Loucy (cell line): ENCODE results near the gene SYCP2.
A peak's percentile ranks its signal among the peaks of the same experiment; 100 is the strongest.

Source experiments
- H2AFZ ChIP-seq: fragments of 200-600 bp; sonication (generic); 2 replicates; pipeline ENCODE4 v1.6.0; 2016; ENCODE audit warnings: antibody characterized with exemption, mild to moderate bottlenecking, low read length, moderate library complexity
- H3F3A ChIP-seq: fragments of 200-600 bp; 2 replicates; pipeline ENCODE4 v1.6.0; 2016; ENCODE audit warnings: antibody characterized with exemption, low read depth, mild to moderate bottlenecking
- H3K27me3 ChIP-seq: fragments of 200-600 bp; sonication (generic); 2 replicates; pipeline ENCODE4 v1.6.1; 2014; ENCODE audit warnings: low read length, mild to moderate bottlenecking; ENCODE audit not compliant: insufficient read depth, poor library complexity, severe bottlenecking
- H3K36me3 ChIP-seq: fragments of 200-600 bp; sonication (generic); 2 replicates; pipeline ENCODE4 v1.6.1; 2016; ENCODE audit warnings: low read length; ENCODE audit not compliant: insufficient read depth
- H3K4me1 ChIP-seq: fragments of 200-600 bp; sonication (generic); 2 replicates; pipeline ENCODE4 v1.5.1; 2014; ENCODE audit warnings: low read length, mild to moderate bottlenecking; ENCODE audit not compliant: insufficient read depth, poor library complexity, severe bottlenecking
- H3K4me2 ChIP-seq: fragments of 200-600 bp; sonication (generic); 2 replicates; pipeline ENCODE4 v1.6.0; 2014; ENCODE audit warnings: antibody characterized with exemption, low read length, low read depth, mild to moderate bottlenecking; ENCODE audit not compliant: poor library complexity, severe bottlenecking
- H3K4me3 ChIP-seq: fragments of 200-600 bp; sonication (generic); 2 replicates; pipeline ENCODE4 v1.5.1; 2014; ENCODE audit warnings: low read length, mild to moderate bottlenecking, mixed read lengths; ENCODE audit not compliant: poor library complexity, severe bottlenecking
- H3K79me2 ChIP-seq: fragments of 200-600 bp; sonication (generic); 2 replicates; pipeline ENCODE4 v1.6.1; 2014; ENCODE audit warnings: low read length; ENCODE audit not compliant: insufficient read depth
- H3K9ac ChIP-seq: fragments of 200-600 bp; sonication (generic); 2 replicates; pipeline ENCODE4 v1.6.0; 2014; ENCODE audit warnings: mild to moderate bottlenecking, low read depth, low read length, moderate library complexity; ENCODE audit not compliant: poor library complexity, severe bottlenecking
- H3K9me2 ChIP-seq: fragments of 200-600 bp; sonication (generic); replicated peaks from 2 replicates; pipeline ENCODE4 v1.6.1; 2016; ENCODE audit warnings: low read depth, low read length, mixed read lengths
- H3K9me3 ChIP-seq: fragments of 200-600 bp; sonication (generic); 2 replicates; pipeline ENCODE4 v1.6.1; 2014; ENCODE audit warnings: mild to moderate bottlenecking, antibody characterized with exemption, low read length, low read depth; ENCODE audit not compliant: insufficient read depth
- H4K20me1 ChIP-seq: fragments of 200-600 bp; sonication (generic); 2 replicates; pipeline ENCODE4 v1.6.0; 2014; ENCODE audit warnings: antibody characterized with exemption, low read length, mild to moderate bottlenecking; ENCODE audit not compliant: insufficient read depth, poor library complexity, severe bottlenecking
- CTCF ChIP-seq: fragments of 200-600 bp; sonication (generic); conservative IDR thresholded peaks from 2 replicates; pipeline ENCODE4 v1.5.1; 2014; ENCODE audit warnings: mild to moderate bottlenecking, antibody characterized with exemption, low read length
- EZH2phosphoT487 ChIP-seq: fragments of 200-600 bp; IDR thresholded peaks from 2 replicates; pipeline ENCODE4 v1.6.1; 2018; ENCODE audit warnings: antibody characterized with exemption, mild to moderate bottlenecking, moderate library complexity, borderline replicate concordance

Gene SYCP2

GRCh38 chr20:59948212-59948611 lies 14.8 kb upstream of the SYCP2 start:
- no peak overlapping the region for H2AFZ ChIP-seq
- H3K9me3 ChIP-seq = no peaks in the 10 kb centered on the region
- H3K4me2 ChIP-seq = peak overlapping the region; percentile 61

GRCh38 chr20:59947376-59947775 lies 13.9 kb upstream of the SYCP2 start:
- Histone ChIP-seq H3K4me2 (no peak overlapping the region), H3K36me3 (peaks cover 20% of the 10 kb centered on the region; the same call in 1 of the 2 replicates), H3F3A (no peaks in the 10 kb centered on the region), H3K9me3 (no peaks in the 10 kb centered on the region), H3K4me3 (no peak overlapping the region), H3K27me3 (no peaks in the 10 kb centered on the region), H3K9me2 (no peaks in the 10 kb centered on the region), H2AFZ (no peak overlapping the region), H4K20me1 (no peaks in the 10 kb centered on the region), H3K9ac (no peak overlapping the region), H3K4me1 (peaks cover 22% of the 10 kb centered on the region), H3K79me2 (peaks cover 8% of the 10 kb centered on the region)
- TF ChIP-seq EZH2phosphoT487 (no peak), CTCF (no peak)

More at GRCh38 chr20:59948212-59948611, 14.8 kb upstream of the SYCP2 start:
- Histone ChIP-seq H3K9ac (no peak overlapping the region), H4K20me1 (no peaks in the 10 kb centered on the region), H3F3A (no peaks in the 10 kb centered on the region), H3K4me3 (no peak overlapping the region), H3K9me2 (no peaks in the 10 kb centered on the region), H3K79me2 (no peaks in the 10 kb centered on the region), H3K4me1 (peaks cover 13% of the 10 kb centered on the region), H3K27me3 (no peaks in the 10 kb centered on the region), H3K36me3 (peaks cover 13% of the 10 kb centered on the region; the same call in 1 of the 2 replicates)
- no peak for TF ChIP-seq EZH2phosphoT487
- no peak for TF ChIP-seq CTCF

- Histone ChIP-seq H3K4me1 (peaks cover 35% of the 10 kb centered on the region), H3F3A (no peaks in the 10 kb centered on the region), H3K4me3 (no peak overlapping the region), H3K27me3 (no peaks in the 10 kb centered on the region), H3K36me3 (peaks cover 20% of the 10 kb centered on the region; the same call in 1 of the 2 replicates), H3K9ac (peak overlapping the region; percentile 7), H3K4me2 (no peak overlapping the region), H3K79me2 (peaks cover 24% of the 10 kb centered on the region), H4K20me1 (no peaks in the 10 kb centered on the region), H3K9me2 (no peaks in the 10 kb centered on the region), H3K9me3 (no peaks in the 10 kb centered on the region), H2AFZ (no peak overlapping the region)
- TF ChIP-seq CTCF (no peak), EZH2phosphoT487 (no peak)
Observed at GRCh38 chr20:59945731-59946130, 12.3 kb upstream of the SYCP2 start.
